COLO668 (cell line): ENCODE results near the gene RTBDN.

Experiments used
- DNase-seq: peaks from one replicate; lab custom pipeline; 2025; ENCODE audit not compliant: unreplicated experiment; lab: John Stamatoyannopoulos, UW

RTBDN gene

GRCh38 chr19:12834566-12834943 lies at the start of gene RTBDN:
Gene RTBDN (minus strand): TSS chr19:12834579. CDS start chr19:12829979, 4,600 bp downstream.
- DNase-seq: peak; percentile 31

DNA sequence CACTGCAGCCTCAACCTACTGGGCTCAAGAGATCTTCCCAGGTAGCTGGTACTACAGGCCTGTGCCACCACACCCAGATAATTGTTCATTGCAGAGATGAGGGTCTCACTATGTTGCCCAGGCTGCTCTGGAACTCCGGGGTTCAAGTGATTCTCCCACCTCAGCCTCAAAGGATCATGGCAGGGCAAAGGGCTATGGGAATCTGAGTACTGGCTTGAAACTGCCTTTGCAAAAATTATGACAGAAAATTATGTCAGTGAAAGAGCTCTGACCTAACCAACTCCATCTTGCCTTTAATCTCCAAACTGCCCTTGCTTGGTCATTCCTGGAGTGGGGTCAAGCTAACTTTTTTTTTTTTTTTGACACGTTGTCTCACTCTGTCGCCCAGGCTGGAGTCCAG lies 48.2 kb upstream of the RTBDN start:
- no peak for DNase-seq

- DNase-seq: peak; percentile 97
Measured at GRCh38 chr19:12881172-12881808, 46.9 kb upstream of the RTBDN start, which contains the start of gene DNASE2. Gene DNASE2 (minus strand): TSS chr19:12881449. CDS start chr19:12881375, 74 bp downstream.

DNA sequence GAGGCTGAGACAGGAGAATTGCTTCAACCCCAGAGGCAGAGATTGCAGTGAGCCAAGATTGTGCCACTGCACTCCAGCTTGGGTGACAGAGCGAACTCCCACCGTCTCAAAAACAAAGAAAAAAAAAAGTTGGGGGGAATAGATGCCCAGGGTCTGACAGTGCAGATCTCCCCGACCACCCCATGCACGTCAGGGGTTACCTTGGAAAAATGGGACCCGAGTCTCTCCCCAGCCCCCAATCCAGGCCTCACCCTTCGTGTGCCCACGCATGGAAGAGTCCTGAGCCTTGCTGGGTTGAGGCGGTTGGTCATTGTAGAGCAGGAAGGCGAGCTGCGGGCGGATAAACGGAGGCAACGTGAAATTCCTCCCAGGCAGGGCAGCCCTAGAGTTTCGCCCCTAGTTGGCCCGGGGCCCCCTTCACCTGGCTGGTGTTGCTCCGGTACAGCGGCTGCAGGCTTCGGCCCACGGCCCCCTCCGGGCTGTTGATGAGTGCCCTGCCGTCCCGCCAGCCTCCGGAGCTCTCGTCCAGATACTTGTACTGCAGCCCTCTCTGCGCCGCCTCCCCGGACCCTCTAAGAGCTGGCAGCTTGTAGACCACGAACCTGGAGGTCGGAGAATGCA lies 46.3 kb upstream of the RTBDN start:
- DNase-seq: peak; percentile 59

DNA sequence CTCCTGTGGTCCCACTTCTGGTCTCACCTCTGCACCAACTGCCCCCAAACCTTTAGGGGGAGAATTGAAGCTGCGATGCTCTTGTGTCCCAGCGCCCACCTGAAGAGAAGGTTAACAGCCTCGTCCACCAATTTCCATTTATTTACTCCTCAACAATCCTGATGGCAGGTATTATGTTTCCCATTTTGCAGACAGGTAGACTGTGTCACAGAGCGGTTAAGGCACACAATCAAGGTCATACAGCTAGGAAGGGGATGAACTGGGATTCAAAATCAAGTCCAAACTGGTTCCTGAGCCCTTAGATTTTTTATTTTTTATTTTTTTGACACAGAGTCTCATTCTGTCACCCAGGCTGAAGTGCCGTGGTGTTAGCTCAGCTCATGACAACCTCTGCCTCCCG lies 40.7 kb upstream of the RTBDN start:
- DNase-seq: no peak

DNA sequence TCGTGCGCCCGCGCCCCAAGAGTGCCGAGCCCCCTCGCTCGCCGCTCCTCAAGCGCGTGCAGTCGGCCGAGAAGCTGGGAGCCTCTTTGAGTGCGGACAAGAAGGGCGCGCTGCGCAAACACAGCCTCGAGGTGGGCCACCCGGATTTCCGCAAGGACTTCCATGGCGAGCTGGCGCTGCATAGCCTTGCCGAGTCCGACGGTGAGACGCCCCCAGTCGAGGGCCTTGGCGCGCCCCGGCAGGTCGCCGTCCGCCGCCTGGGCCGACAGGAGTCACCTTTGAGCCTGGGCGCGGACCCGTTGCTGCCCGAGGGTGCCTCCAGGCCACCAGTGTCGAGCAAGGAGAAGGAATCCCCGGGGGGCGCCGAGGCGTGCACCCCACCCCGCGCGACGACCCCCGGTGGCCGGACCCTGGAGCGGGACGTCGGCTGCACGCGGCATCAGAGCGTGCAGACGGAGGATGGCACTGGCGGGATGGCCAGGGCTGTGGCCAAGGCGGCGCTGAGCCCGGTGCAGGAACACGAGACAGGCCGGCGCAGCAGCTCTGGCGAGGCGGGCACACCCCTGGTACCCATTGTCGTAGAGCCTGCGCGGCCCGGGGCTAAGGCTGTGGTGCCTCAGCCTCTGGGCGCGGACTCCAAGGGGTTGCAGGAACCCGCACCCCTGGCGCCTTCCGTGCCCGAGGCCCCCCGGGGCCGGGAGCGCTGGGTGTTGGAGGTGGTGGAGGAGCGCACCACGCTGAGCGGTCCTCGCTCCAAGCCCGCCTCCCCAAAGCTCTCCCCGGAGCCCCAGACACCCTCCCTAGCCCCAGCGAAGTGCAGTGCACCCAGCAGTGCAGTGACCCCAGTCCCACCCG lies 39.7 kb upstream of the RTBDN start:
- DNase-seq: no peak

- DNase-seq: peak; percentile 50
Measured at GRCh38 chr19:12872941-12873890, 38.8 kb upstream of the RTBDN start.

DNA sequence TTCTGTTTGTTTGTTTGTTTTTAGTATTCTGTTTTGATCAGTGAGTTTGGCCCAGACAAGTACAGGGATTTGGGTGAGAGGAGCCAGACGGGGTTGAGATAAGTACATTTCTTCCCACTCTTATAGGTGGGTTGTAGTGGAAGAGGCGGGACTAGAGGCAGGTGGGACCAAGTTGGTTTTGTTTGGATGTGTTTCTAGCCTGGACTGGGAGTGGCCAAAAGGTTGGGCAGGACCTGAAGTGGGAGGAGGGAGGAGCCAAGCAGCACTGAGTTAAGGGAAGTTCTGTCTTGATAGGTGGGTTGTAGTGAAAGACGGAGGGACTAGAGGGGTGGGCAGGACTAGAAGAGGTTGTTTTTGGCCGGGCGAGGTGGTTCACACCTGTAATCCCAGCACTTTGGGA lies 37.9 kb upstream of the RTBDN start:
- DNase-seq: no peak

DNA sequence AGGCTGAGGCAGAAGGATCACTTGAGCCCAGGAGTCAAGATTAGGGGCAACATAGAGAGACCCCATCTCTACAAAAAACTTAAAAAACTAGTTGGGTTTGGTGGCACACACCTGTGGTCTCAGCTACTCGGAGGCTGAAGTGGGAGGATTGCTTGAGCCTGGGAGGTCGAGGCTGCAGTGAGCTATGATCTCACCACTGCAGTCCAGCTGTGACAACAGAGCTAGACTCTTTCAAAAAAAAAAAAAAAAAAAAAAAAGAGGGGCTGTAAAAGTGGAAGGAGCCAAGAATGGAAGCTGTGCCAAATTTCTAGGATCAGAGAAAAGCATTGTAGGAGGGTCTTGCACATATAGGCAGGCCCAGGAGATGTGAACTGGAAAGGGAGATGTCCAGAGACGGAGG lies 37.3 kb upstream of the RTBDN start:
- DNase-seq: no peak

DNA sequence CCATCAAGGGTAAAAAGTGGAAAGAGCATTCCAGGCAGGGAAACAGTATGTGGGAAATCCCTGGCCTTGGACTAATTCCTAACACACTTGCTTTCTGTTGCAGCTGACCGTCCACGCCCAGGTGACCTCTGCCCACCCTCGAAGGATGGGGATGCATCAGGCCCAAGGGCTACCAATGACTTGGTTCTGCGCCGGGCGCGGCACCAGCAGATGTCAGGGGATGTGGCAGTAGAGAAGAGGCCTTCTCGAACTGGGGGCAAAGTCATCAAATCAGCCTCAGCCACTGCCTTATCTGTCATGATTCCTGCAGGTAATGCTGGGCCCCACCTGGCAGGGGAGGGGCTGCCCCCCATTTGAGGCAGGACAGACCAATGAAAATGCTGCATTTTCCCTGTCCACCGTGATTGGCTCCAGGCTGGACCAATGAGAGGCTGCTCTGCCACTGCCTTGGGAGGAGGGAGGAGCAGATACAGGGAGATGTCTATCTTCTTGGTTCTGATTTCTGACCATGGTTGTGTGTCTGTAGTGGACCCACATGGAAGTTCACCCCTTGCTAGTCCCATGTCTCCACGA lies 34.2 kb upstream of the RTBDN start:
- peak; percentile 10 for DNase-seq

- peak; percentile 82 for DNase-seq
Measured at GRCh38 chr19:12867120-12868099, 33.0 kb upstream of the RTBDN start.

- peak; percentile 18 for DNase-seq
Measured at GRCh38 chr19:12866416-12867119, 32.2 kb upstream of the RTBDN start.

- no peak for DNase-seq
Measured at GRCh38 chr19:12865746-12866415, 31.5 kb upstream of the RTBDN start.

GRCh38 chr19:12864721-12865715 lies 30.6 kb upstream of the RTBDN start:
- DNase-seq: peak; percentile 41

- no peak for DNase-seq
Measured at GRCh38 chr19:12864143-12864542, 29.8 kb upstream of the RTBDN start.

DNA sequence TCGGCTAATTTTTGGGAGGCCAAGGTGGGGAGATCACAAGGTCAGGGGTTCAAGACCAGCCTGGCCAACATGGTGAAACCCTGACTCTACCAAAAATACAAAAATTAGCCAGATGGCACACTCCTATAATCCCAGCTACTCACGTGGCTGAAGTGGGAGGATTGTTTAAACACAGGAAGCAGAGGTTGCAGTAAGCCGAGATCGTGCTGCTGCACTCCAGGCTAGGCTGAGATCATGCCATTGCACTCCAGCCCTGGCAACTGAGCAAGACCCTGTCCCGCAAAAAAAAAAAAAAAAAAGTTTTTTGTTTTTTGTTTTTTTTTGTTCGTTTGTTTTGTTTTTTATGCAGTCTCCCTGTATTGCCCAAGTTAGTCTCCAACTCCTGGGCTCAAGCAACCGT lies 25.2 kb upstream of the RTBDN start:
- DNase-seq: no peak
